ENCODE data around the gene TOP2B. TPM values are rescaled to one million over a fixed set of nuclear protein-coding genes. Genes with fewer than 3 reads are reported as not detected.

Gene TOP2B
- total RNA-seq, 1 experiment from 2014 or later, result 181 TPM

GRCh38 chr3:25581823-25582222 lies 82.9 kb downstream of the TOP2B start:
- H2BK12ac ChIP-seq (ENCODE audit: insufficient read length, low read depth, low read length), result no peak overlapping the region
- no peaks in the 10 kb centered on the region; a peak in 1 of 5 replicates for H3K9me3 Mint-ChIP-seq
- no peaks in the 10 kb centered on the region for H3K4me1 ChIP-seq (ENCODE audit: insufficient read depth, low read length)
- no peaks in the 10 kb centered on the region for H3K79me1 ChIP-seq (ENCODE audit: insufficient read depth, low read depth, low read length, poor library complexity, severe bottlenecking)
- H4K20me1 ChIP-seq (ENCODE audit: control insufficient read depth, insufficient read depth, insufficient read length), result no peaks in the 10 kb centered on the region
- no CpG with 5 or more reads among the region's 3 CpGs for WGBS (ENCODE audit: extremely low coverage, insufficient read length, low lambda C conversion rate)
- H2AFZ ChIP-seq (ENCODE audit: low read length), result no peak overlapping the region
- H3K14ac ChIP-seq (ENCODE audit: insufficient read depth, low read length), result no peak overlapping the region
- no peak overlapping the region for H2BK120ac ChIP-seq (ENCODE audit: low read depth, low read length, poor library complexity, severe bottlenecking)
- no peaks in the 10 kb centered on the region for H3K9me3 ChIP-seq (ENCODE audit: control insufficient read depth, low read depth, low read length)
- H4K5ac ChIP-seq (ENCODE audit: insufficient read length, low read depth, low read length), result no peak overlapping the region
- H3K4me2 ChIP-seq (ENCODE audit: insufficient read depth, insufficient read length, low read length), result no peak overlapping the region
- no peak overlapping the region for H3K56ac ChIP-seq (ENCODE audit: insufficient read length, low read depth, low read length)
- H3K36me3 Mint-ChIP-seq (ENCODE audit: insufficient read depth in 1 of 3, low read depth in 3 of 3), result no peaks in the 10 kb centered on the region; a peak in 1 of 7 replicates
- H4K8ac ChIP-seq (replicated peaks; ENCODE audit: insufficient read length, low read depth, low read length), result no peak overlapping the region
- no peak overlapping the region for H3K27ac ChIP-seq (ENCODE audit: insufficient read length, low read depth, low read length)
- no peaks in the 10 kb centered on the region for H3K27me3 ChIP-seq (ENCODE audit: insufficient read depth, low read length)
- H3K27ac Mint-ChIP-seq, result peak overlapping the region in 1 of 3 experiments; percentile 90; a peak in 2 of 7 replicates
- DNase-seq, result no peak
- H4K91ac ChIP-seq (ENCODE audit: insufficient read length, low read depth, low read length), result no peak overlapping the region
- H2BK15ac ChIP-seq (ENCODE audit: low read depth, low read length), result no peak overlapping the region
- no peak overlapping the region for H3T11ph ChIP-seq (ENCODE audit: low read length)
- no peak overlapping the region for H2BK5ac ChIP-seq (ENCODE audit: insufficient read length, low read length)
- no peak overlapping the region for H3K9ac ChIP-seq (ENCODE audit: extremely low read depth, insufficient read length, low read length)
- H2BK20ac ChIP-seq (ENCODE audit: low read depth, low read length, poor library complexity, severe bottlenecking), result no peak overlapping the region
- H3K23me2 ChIP-seq (ENCODE audit: insufficient read length, low read depth, low read length, poor library complexity, severe bottlenecking), result no peaks in the 10 kb centered on the region
- H3K4me3 Mint-ChIP-seq, result no peak overlapping the region; a peak in 1 of 5 replicates
- H3K79me2 ChIP-seq (ENCODE audit: insufficient read depth, low read length), result no peaks in the 10 kb centered on the region
- H3K4ac ChIP-seq (ENCODE audit: low read depth, low read length), result no peak overlapping the region
- no peak for TF ChIP-seq CTCF (conservative IDR thresholded peaks at IDR 0.05)
- H3K23ac ChIP-seq (ENCODE audit: insufficient read length, low read depth, low read length), result no peak overlapping the region
- H3K4me1 Mint-ChIP-seq, result peaks cover 9 to 11% of the 10 kb centered on the region in 2 experiments
- H3K18ac ChIP-seq (ENCODE audit: insufficient read length, low read depth, low read length), result no peak overlapping the region
- H3K27me3 Mint-ChIP-seq (ENCODE audit: low read depth), result no peaks in the 10 kb centered on the region
- H2AK5ac ChIP-seq (ENCODE audit: insufficient read length, low read length), result no peak overlapping the region
